Panc1 (cell line): ENCODE results near the gene ALDH4A1.
A peak's percentile ranks its signal among the peaks of the same experiment; 100 is the strongest.

Source experiments
- POLR2AphosphoS5 ChIP-seq: IDR thresholded peaks from 2 replicates; pipeline ENCODE4 v1.6.1; 2012; ENCODE audit warnings: mild to moderate bottlenecking, low read depth, low read length, moderate library complexity
- SIN3A ChIP-seq: IDR thresholded peaks from 2 replicates; pipeline ENCODE4 v1.6.1; 2012; ENCODE audit warnings: low read depth, mild to moderate bottlenecking, low read length, moderate library complexity, borderline replicate concordance; ENCODE audit not compliant: insufficient read depth
- TF ChIP-seq, protein P1 (sequence below), 2 experiments: IDR thresholded peaks; 2 replicates each; pipeline ENCODE4 v1.6.1; 2011 to 2012; ENCODE audit warnings: low read depth in 2 of 2, control low read depth in 1 of 2, low read length in 1 of 2, mild to moderate bottlenecking in 1 of 2, moderate library complexity in 1 of 2; ENCODE audit not compliant: insufficient read depth in 1 of 2
- TF ChIP-seq, protein P2 (sequence below): fragments of 450-650 bp; IDR thresholded peaks from 2 replicates; pipeline ENCODE4 v1.5.1; 2017; ENCODE audit warnings: mild to moderate bottlenecking

DNA sequence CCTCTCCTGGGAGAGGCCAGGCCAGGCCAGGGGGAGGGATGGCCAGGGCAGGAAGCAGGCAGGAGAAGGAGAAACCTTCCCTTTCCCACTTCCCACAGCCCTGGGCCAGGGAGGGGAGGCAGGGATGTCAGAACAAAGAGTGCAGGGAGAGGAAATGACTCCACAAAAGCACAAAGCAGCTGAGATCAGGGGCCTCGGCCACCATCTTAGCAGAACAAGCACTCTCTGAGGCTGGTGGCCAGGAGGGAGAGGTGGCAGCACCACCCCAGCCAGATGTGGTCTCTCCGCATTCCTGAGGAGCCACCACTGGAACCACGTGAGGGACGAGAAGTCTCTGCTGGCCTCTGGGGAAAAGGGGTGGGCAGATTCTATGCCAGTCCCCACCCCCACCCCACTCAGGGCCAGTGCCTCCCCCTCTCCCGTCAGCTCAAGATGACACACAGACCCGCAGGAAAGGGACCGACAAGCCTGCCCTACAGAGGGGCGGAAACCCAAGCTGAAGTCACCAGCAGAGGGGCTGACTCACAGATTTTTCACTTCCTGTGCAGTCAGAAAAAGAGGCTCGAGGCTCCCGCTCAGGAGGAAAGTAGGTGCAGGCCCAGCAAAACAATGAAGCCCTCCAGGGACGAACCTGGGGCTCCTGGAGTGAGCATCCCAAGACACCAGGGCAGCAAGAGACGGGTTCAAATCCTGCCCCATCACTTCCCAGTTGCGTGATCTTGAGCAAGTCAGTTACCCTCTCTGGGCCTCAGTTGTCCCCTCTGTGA lies 24.1 kb upstream of the ALDH4A1 start:
- TF ChIP-seq, protein P1, sequence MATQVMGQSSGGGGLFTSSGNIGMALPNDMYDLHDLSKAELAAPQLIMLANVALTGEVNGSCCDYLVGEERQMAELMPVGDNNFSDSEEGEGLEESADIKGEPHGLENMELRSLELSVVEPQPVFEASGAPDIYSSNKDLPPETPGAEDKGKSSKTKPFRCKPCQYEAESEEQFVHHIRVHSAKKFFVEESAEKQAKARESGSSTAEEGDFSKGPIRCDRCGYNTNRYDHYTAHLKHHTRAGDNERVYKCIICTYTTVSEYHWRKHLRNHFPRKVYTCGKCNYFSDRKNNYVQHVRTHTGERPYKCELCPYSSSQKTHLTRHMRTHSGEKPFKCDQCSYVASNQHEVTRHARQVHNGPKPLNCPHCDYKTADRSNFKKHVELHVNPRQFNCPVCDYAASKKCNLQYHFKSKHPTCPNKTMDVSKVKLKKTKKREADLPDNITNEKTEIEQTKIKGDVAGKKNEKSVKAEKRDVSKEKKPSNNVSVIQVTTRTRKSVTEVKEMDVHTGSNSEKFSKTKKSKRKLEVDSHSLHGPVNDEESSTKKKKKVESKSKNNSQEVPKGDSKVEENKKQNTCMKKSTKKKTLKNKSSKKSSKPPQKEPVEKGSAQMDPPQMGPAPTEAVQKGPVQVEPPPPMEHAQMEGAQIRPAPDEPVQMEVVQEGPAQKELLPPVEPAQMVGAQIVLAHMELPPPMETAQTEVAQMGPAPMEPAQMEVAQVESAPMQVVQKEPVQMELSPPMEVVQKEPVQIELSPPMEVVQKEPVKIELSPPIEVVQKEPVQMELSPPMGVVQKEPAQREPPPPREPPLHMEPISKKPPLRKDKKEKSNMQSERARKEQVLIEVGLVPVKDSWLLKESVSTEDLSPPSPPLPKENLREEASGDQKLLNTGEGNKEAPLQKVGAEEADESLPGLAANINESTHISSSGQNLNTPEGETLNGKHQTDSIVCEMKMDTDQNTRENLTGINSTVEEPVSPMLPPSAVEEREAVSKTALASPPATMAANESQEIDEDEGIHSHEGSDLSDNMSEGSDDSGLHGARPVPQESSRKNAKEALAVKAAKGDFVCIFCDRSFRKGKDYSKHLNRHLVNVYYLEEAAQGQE (IDR thresholded peaks at IDR 0.05; ENCODE audit: insufficient read depth in 1 of 2, low read depth in 2 of 2, low read length in 1 of 2) = no peak
- TF ChIP-seq, protein P2, sequence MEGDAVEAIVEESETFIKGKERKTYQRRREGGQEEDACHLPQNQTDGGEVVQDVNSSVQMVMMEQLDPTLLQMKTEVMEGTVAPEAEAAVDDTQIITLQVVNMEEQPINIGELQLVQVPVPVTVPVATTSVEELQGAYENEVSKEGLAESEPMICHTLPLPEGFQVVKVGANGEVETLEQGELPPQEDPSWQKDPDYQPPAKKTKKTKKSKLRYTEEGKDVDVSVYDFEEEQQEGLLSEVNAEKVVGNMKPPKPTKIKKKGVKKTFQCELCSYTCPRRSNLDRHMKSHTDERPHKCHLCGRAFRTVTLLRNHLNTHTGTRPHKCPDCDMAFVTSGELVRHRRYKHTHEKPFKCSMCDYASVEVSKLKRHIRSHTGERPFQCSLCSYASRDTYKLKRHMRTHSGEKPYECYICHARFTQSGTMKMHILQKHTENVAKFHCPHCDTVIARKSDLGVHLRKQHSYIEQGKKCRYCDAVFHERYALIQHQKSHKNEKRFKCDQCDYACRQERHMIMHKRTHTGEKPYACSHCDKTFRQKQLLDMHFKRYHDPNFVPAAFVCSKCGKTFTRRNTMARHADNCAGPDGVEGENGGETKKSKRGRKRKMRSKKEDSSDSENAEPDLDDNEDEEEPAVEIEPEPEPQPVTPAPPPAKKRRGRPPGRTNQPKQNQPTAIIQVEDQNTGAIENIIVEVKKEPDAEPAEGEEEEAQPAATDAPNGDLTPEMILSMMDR = no peak
- TF ChIP-seq POLR2AphosphoS5 = peak; percentile 29; the same call in 1 of the 2 replicates
- no peak for TF ChIP-seq SIN3A
